Stimulated activated CD8-positive, alpha-beta memory T cell treated with anti-CD3 and anti-CD28 coated beads, Interleukin-7, amount 100 ng/mL, for 24 hours (primary cell): ENCODE measurements around the gene TBC1D1.

Experiments used
- DNase-seq: peaks from one replicate; pipeline ENCODE4 v3.0.0-alpha.2; 2020; ENCODE audit warnings: low read depth

TBC1D1 gene

DNA sequence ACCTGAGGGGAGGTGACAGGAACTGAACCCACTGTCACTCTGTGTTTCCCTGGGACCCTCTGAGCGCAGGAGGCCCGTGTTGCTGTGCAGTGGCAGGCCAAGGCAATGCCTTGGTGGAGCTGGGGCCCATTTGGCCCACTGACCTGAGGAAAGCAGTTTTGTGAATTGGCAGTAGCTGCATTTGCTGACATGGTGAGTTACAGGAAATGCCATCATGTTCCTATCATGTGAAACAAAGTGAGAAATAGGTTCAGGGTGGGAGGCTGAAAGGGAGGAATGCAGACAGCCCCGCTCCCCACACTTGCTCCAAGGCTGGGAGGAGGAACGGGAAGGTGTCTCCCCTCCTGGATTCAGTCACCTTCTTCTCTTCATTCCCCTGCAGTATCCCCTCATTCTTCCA is 215.4 kb downstream of the TBC1D1 start:
- no peak for DNase-seq

DNA sequence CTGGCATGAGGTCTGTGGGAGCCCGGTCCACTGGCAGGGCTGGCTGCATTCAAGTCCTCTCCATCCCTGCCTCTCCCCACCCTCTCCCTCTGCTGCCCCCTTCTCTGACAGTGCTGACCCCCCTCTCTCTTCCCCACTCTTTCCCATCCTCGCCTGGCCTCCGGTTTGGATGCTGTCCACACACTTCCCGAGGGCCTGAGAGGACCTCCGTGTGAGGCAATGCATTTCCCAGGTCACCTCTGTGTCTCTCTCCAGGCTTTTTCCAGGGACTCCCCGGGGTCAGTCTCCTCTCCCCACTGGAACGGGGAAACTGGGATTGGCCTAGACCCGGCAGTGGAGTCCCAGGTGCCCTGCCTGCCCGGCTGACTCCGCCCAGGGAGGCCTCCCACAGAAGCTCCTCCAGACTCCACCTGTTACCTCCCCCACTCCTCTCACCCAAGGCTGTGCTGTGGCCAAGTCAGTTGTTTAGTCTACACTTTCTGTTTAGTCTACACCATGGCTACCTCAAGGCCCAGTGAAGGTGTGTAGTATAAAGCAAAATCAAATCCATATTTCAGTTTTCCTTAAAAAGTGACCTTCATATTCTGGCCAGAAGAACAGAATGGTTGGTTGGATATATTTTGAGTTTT is 216.1 kb downstream of the TBC1D1 start:
- no peak for DNase-seq

DNA sequence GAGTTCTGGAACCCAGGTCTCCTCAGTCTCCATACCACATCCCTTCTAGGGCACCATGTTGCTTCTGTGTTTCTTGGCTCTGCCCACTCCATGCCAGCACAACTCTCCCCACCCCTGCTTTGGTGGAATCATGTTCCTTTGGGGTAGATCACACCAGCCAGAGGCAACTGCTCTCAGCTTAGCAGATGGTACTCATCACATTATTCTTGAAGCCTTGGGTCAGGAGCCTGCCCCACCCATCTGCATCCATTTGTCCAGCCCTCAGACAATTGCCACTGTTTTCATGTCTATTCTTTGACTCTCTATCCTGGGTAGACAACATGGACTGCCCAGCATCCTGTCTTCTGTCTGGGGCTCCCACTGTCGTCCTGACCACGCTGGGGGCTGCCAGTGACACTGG is 216.9 kb downstream of the TBC1D1 start:
- DNase-seq, result no peak

GRCh38 chr4:38109370-38109769 is 218.5 kb downstream of the TBC1D1 start:
- DNase-seq, result no peak

GRCh38 chr4:38109896-38110295 is 219.0 kb downstream of the TBC1D1 start:
- no peak for DNase-seq

DNA sequence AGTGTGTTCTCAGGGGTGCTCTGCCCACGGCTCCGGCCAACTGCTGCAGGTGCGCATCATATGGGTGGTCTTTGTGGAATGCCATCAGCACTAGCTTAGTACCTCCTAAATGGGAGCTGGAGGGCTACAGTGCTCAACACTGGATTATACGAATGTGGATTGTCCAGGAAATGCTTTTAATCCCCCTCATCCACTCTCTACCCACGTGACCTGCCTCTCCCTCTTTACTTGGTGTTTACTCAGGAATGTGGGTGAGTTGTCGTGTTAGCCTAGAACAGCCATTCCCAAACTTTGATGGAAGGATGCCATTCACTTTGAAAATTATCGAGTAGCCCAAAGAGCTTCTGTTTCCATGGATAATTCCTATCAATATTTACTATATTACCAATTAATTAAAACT is 220.1 kb downstream of the TBC1D1 start:
- no peak for DNase-seq

DNA sequence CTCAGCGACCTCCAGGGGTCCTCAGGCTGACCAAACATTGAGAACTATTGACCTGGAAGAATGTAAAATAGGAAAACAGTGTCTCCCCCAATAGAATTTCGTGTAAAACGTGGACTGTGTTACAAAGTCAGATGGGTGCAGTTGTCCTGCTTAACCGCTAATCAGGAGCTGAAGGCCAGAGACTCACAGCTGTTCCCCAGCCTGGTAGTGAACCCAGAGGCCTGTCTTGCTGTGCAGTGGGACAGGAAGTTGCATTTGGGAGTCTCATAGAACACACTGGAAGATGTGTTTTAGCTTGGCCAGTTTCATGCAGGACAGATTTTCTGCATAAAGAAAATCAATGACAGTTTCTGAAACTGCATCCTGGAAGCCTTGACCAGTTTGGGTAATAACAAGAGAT is 220.8 kb downstream of the TBC1D1 start:
- no peak for DNase-seq

- DNase-seq, result no peak
Observed at GRCh38 chr4:38113132-38113531, 222.2 kb downstream of the TBC1D1 start.

DNA sequence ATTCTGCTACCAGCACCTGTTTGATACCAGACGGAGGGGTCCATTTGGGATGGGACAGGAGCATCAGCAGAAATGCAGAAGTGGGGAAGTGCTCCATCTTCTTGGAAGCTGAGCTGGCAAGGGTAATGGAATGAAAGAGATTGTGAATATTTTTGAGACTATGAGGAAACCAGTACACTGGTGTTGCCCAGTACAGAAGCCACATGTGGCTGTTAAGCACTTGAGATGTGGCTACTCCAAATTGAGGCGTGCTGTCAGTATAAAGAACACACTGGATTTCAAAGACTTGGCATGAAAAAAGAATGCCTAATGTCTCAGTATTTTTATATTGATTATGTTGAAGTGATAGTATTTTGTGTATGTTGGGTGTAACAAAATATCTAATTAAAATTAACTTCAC is 222.7 kb downstream of the TBC1D1 start:
- no peak for DNase-seq

- DNase-seq, result no peak
Observed at GRCh38 chr4:38114386-38115150, 223.7 kb downstream of the TBC1D1 start.

DNA sequence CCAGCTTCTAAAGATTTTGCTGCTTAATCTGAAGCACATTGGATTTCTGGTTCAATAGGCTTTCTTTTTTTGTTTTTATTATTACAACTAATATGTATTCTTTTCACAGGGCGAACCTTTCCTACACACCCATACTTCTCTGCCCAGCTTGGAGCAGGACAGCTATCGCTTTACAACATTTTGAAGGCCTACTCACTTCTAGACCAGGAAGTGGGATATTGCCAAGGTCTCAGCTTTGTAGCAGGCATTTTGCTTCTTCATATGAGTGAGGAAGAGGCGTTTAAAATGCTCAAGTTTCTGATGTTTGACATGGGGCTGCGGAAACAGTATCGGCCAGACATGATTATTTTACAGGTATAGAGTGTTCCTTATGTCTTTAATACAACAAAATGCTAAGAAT is 224.7 kb downstream of the TBC1D1 start:
- DNase-seq, result no peak

DNA sequence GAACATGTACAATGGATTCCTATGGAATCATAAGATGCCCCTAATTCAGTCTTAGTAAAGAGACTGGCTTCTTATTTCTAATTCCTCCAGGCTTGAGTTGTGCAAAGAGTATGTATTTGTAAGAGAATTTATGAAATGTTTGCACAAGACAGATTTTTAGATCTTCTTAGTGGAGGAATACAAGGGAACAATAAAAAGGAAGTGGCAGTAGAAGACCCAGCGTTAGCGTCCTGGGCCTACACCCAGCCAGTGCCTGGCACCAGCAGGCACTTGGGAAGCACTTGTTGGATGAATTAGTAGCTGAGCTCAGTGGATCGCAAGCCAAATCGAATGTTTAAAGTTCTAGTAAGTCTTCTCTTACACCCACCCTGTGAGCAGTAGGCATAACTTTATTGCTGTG is 226.7 kb downstream of the TBC1D1 start:
- DNase-seq, result no peak

- DNase-seq, result no peak
Observed at GRCh38 chr4:38119668-38120385, 228.9 kb downstream of the TBC1D1 start.

DNA sequence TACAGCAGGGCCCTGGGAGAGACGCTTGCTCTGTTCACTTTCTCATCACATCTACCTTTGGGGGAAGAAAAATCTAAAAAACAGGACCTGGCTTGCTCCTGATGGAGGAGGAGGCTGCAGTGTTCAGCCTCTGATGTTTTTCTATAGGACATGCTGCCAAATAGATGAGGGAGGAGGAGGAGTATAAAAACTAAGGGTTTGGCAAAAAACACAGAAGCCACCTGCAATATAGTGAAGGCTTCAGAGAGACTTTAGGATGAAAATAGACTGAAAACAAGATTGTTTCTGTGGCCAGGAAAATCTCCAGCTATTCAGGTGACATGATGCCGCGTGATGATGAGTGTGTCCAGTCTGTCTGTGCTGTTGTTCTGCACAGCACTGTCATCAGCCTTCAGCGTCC is 229.9 kb downstream of the TBC1D1 start:
- DNase-seq, result no peak

- no peak for DNase-seq
Observed at GRCh38 chr4:38122060-38122459, 231.2 kb downstream of the TBC1D1 start.

DNA sequence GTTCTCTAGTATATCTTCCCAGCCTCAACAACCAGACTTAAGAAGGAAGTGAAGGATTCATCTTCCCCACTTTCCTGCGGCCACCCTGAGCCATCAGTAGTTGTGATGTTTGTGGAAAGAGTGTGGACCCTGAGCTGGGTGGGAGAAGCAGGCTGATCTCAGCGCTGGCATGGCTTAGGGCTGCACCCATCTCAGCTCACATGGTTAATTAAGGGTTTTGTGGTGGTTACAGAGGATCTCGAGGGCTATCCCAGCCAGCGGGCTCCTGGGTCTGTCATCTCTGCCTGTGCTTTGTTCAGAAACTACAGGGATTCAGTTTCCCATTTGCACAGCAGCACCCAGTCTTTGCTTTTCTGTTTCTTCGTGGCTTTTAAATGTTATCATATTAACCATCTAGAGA is 232.7 kb downstream of the TBC1D1 start:
- no peak for DNase-seq

DNA sequence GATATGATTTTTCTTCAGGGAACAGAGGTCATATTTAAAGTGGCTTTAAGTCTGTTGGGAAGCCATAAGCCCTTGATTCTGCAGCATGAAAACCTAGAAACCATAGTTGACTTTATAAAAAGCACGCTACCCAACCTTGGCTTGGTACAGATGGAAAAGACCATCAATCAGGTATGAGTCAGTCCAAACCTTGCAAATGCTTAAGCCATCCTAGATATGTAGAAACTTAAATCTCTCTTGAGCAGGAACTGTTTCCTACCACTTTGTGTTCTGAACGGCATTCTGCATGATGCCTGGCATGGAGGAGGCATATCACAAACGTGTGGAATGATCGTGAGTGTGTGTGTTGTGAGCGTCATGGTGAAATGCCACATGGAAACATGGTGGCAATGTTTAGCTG is 234.1 kb downstream of the TBC1D1 start:
- DNase-seq, result no peak

GRCh38 chr4:38125816-38126215 is 234.9 kb downstream of the TBC1D1 start:
- no peak for DNase-seq

- DNase-seq, result peak; percentile 54
Observed at GRCh38 chr4:38128478-38129459, 237.9 kb downstream of the TBC1D1 start.

GRCh38 chr4:38129460-38130227 is 238.8 kb downstream of the TBC1D1 start:
- no peak for DNase-seq

GRCh38 chr4:38130884-38131283 is 240.0 kb downstream of the TBC1D1 start:
- no peak for DNase-seq
